ENCODE results near the gene GDE1. TPM values are rescaled to one million over a fixed set of nuclear protein-coding genes. Genes with fewer than 3 reads are reported as not detected.

The GDE1 gene
- total RNA-seq, 1 experiment from 2014 or later = 48.7 TPM

DNA sequence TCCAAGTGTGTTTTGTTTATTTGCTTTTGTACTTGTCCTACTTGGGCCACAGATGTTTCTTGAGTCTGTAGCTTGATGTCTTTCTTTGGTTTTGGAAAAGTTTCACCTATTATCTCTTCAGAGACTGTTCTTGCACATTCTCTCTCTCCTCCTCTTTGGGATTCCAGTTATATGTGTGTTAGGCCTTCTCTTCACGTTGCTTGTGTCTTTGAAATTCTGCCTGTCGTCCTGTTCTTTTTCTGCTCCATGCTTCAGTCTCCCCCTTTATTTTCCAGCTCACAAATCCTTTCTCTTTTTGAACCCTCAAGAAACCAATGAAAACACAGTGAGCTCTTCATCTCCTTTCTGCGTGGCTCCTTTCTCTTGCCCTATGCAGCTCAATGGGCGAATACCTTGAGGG is 41.5 kb upstream of the GDE1 start:
- Mint-ChIP-seq H3K4me3 (ENCODE audit: unreplicated experiment) (no peak overlapping the region), H3K9me3 (ENCODE audit: unreplicated experiment) (peaks cover 11% of the 10 kb centered on the region), H3K27ac (ENCODE audit: unreplicated experiment) (no peak overlapping the region), H3K36me3 (ENCODE audit: insufficient read depth, unreplicated experiment) (no peaks in the 10 kb centered on the region), H3K4me1 (ENCODE audit: low read depth, unreplicated experiment) (no peaks in the 10 kb centered on the region), H3K27me3 (ENCODE audit: insufficient read depth, unreplicated experiment) (no peaks in the 10 kb centered on the region)
- no TSS peak for BruUV-seq (replicated peaks)
- Histone ChIP-seq H3K36me3 (ENCODE audit: control insufficient read depth, insufficient read depth, low read length) (no peaks in the 10 kb centered on the region), H3K4me3 (ENCODE audit: low read depth, low read length) (no peak overlapping the region), H3K27me3 (replicated peaks; ENCODE audit: control insufficient read depth, insufficient read depth, low read length) (no peaks in the 10 kb centered on the region), H3K9me3 (no peaks in the 10 kb centered on the region), H3K4me1 (no peaks in the 10 kb centered on the region)
- ChIA-PET POLR2A (no interaction called here), CTCF (interaction anchor here (1.9 kb wide), 1 partner anchor 21 kb away, joined by 4 read pairs; no protein-coding TSS in a partner anchor)
- intact Hi-C loops (cut with micrococcal nuclease; ENCODE audit: unreplicated experiment) = no loop called here
- no peak for DNase-seq
- no peak for TF ChIP-seq CTCF (IDR thresholded peaks at IDR 0.05; ENCODE audit: insufficient read depth in 1 of 2, low read depth in 1 of 2, low read length in 1 of 2, severe bottlenecking in 1 of 2, unreplicated experiment in 1 of 2)

DNA sequence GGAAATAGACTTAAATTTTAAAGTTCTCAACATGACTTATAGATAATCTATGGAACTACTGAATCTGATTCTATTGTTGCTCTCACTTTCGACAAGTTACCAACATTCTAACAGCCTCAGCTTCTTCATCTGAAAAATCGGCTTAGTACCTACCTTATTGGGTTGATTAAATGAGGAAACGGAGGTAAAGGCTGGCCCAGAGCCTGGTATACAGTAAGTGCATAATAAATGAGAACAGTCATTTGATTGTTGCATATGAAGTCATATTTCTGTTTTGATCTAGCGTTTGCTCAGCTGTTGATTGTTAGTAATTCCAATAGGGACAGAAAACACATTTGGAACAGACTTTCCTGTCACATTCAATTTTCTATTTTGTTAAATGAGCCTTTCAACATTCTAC is 38.2 kb upstream of the GDE1 start:
- Histone ChIP-seq H3K27me3 (replicated peaks; ENCODE audit: control insufficient read depth, insufficient read depth, low read length) (no peaks in the 10 kb centered on the region), H3K4me3 (ENCODE audit: low read depth, low read length) (no peak overlapping the region), H3K9me3 (no peaks in the 10 kb centered on the region), H3K36me3 (ENCODE audit: control insufficient read depth, insufficient read depth, low read length) (no peaks in the 10 kb centered on the region), H3K4me1 (no peaks in the 10 kb centered on the region)
- no peak overlapping the region for H3K27ac Mint-ChIP-seq (ENCODE audit: unreplicated experiment)
- intact Hi-C loops (cut with micrococcal nuclease; ENCODE audit: unreplicated experiment) = no loop called here
- TF ChIP-seq CTCF (IDR thresholded peaks at IDR 0.05; ENCODE audit: insufficient read depth in 1 of 2, low read depth in 1 of 2, low read length in 1 of 2, severe bottlenecking in 1 of 2, unreplicated experiment in 1 of 2) = no peak
- H3K36me3 Mint-ChIP-seq (ENCODE audit: insufficient read depth, unreplicated experiment) = no peaks in the 10 kb centered on the region
- ChIA-PET POLR2A (no interaction called here), CTCF (no interaction called here)
- no TSS peak for BruUV-seq (replicated peaks)
- no peak for DNase-seq
- no peak overlapping the region for H3K4me3 Mint-ChIP-seq (ENCODE audit: unreplicated experiment)
- no peaks in the 10 kb centered on the region for H3K27me3 Mint-ChIP-seq (ENCODE audit: insufficient read depth, unreplicated experiment)
- no peaks in the 10 kb centered on the region for H3K4me1 Mint-ChIP-seq (ENCODE audit: low read depth, unreplicated experiment)
- peaks cover 11% of the 10 kb centered on the region for H3K9me3 Mint-ChIP-seq (ENCODE audit: unreplicated experiment)

DNA sequence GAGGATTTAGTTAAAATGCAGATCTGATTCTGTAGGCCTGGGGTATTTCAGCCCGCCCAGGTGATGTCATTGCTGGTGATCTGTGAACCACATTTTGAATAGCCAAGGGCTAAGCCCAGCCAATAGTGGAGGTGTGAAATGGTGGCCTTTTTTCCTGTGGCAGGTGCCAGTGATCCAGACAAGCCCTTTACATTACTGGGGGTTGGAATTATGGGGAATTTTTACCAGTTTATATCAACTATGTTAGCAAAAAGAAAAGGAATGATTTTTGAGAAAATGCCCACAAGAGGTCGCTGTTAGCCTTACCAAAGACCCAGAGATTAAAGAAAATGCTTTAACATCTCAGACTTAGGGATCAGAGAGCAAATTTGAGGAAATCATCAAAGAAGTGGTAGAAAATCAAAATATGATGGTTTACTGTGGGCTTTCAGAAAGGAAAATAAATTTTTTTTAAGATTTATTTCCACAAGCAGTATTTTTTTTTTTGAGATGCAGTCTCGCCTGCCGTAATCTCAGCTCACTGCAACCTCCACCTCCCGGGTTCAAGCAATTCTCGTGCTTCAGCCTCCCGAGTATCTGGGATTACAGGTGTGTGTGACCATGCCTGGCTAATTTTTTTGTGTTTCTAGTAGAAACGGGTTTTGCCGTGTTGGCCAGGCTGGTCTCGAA is 37.5 kb upstream of the GDE1 start:
- Mint-ChIP-seq H3K9me3 (ENCODE audit: unreplicated experiment) (peaks cover 11% of the 10 kb centered on the region), H3K27ac (ENCODE audit: unreplicated experiment) (no peak overlapping the region), H3K4me1 (ENCODE audit: low read depth, unreplicated experiment) (no peaks in the 10 kb centered on the region), H3K36me3 (ENCODE audit: insufficient read depth, unreplicated experiment) (no peaks in the 10 kb centered on the region), H3K4me3 (ENCODE audit: unreplicated experiment) (no peak overlapping the region), H3K27me3 (ENCODE audit: insufficient read depth, unreplicated experiment) (no peaks in the 10 kb centered on the region)
- ChIA-PET POLR2A (no interaction called here), CTCF (interaction anchor here (0.6 kb wide), 1 partner anchor 118 kb away, joined by 3 read pairs; no protein-coding TSS in a partner anchor)
- Histone ChIP-seq H3K4me1 (no peaks in the 10 kb centered on the region), H3K36me3 (ENCODE audit: control insufficient read depth, insufficient read depth, low read length) (no peaks in the 10 kb centered on the region), H3K27me3 (replicated peaks; ENCODE audit: control insufficient read depth, insufficient read depth, low read length) (no peaks in the 10 kb centered on the region), H3K9me3 (no peaks in the 10 kb centered on the region), H3K4me3 (ENCODE audit: low read depth, low read length) (no peak overlapping the region)
- DNase-seq = peak in 1 of 2 experiments; percentile 35
- TF ChIP-seq CTCF (IDR thresholded peaks at IDR 0.05; ENCODE audit: insufficient read depth in 1 of 2, low read depth in 1 of 2, low read length in 1 of 2, severe bottlenecking in 1 of 2, unreplicated experiment in 1 of 2) = peak; percentile 35 to 47
- intact Hi-C loops (cut with micrococcal nuclease; ENCODE audit: unreplicated experiment) = loop anchor here (1.0 to 2.0 kb wide), 2 partner anchors 41 to 327 kb away; no protein-coding TSS in a partner anchor
- BruUV-seq (replicated peaks) = no TSS peak
